Ascending aorta (tissue), 2 donors: ENCODE results near the gene CCNL2. TPM values are rescaled to one million over a fixed set of nuclear protein-coding genes. Genes with fewer than 3 reads are reported as not detected.

Experiments
- DNase-seq, 2 donors: peaks; one replicate each; pipeline ENCODE4 v3.0.0-alpha.2; 2019; ENCODE audit warnings: low spot score in 2 of 2
- H3K27ac ChIP-seq, 2 donors: fragments of 200-600 bp; sonication (generic); one replicate each; pipeline ENCODE4 v1.5.1; 2016 to 2017; ENCODE audit warnings: mild to moderate bottlenecking in 1 of 2
- H3K27me3 ChIP-seq: fragments of 200-600 bp; sonication (generic); one replicate; pipeline ENCODE4 v1.5.1; 2017
- H3K36me3 ChIP-seq, 2 donors: fragments of 200-600 bp; sonication (generic); one replicate each; pipeline ENCODE4 v1.5.1; 2016
- H3K4me1 ChIP-seq, 2 donors: fragments of 200-600 bp; sonication (generic); one replicate each; pipeline ENCODE4 v1.5.1; 2016 to 2017; ENCODE audit warnings: mild to moderate bottlenecking in 1 of 2
- H3K4me3 ChIP-seq, 2 donors: fragments of 200-600 bp; sonication (generic); one replicate each; pipeline ENCODE4 v1.5.1; 2016 to 2017; ENCODE audit warnings: mild to moderate bottlenecking in 1 of 2
- H3K9me3 ChIP-seq, 2 donors: fragments of 200-600 bp; sonication (generic); one replicate each; pipeline ENCODE4 v1.5.1; 2016
- CTCF ChIP-seq, 3 experiments: fragments of 200-600 bp in 2 of 3; fragments of 450-650 bp in 1 of 3; sonication (generic) in 2 of 3; IDR thresholded peaks; one replicate each; pipeline ENCODE4 v1.5.1; 2016 to 2019; ENCODE audit warnings: antibody characterized with exemption in 3 of 3, mild to moderate bottlenecking in 1 of 3, moderate library complexity in 1 of 3
- intact Hi-C: fragments of 100-400 bp; cut with DNase I; formaldehyde crosslinking; loops from one replicate; pipeline ENCODE4 v1.15.1; 2023
- total RNA-seq: library from RNA; depleted of rRNA; stranded (reverse); fragments of >200 nt; gene quantifications from one replicate; pipeline ENCODE4 v1.1.0, GENCODE V29; 2016

The CCNL2 gene
- total RNA-seq, 1 donor from 2014 or later = 150 TPM

GRCh38 chr1:1352786-1353388 is 46.2 kb downstream of the CCNL2 start:
- H3K9me3 ChIP-seq = no peaks in the 10 kb centered on the region
- H3K27ac ChIP-seq = peak overlapping the region; percentile 23 to 54
- no peak for TF ChIP-seq CTCF (IDR thresholded peaks at IDR 0.05)
- peaks cover 14 to 19% of the 10 kb centered on the region in 2 donors for H3K36me3 ChIP-seq
- no peak overlapping the region for H3K4me3 ChIP-seq
- intact Hi-C loops = no loop called here
- no peaks in the 10 kb centered on the region for H3K27me3 ChIP-seq
- H3K4me1 ChIP-seq = peaks cover 18 to 51% of the 10 kb centered on the region in 2 donors
- no peak for DNase-seq

GRCh38 chr1:1351511-1352427 is 47.4 kb downstream of the CCNL2 start:
- peak overlapping the region; percentile 54 to 69 for H3K27ac ChIP-seq
- DNase-seq = no peak
- H3K4me1 ChIP-seq = peaks cover 18 to 62% of the 10 kb centered on the region in 2 donors
- TF ChIP-seq CTCF (IDR thresholded peaks at IDR 0.05) = no peak
- H3K36me3 ChIP-seq = peaks cover 14 to 19% of the 10 kb centered on the region in 2 donors
- H3K9me3 ChIP-seq = no peaks in the 10 kb centered on the region
- H3K27me3 ChIP-seq = no peaks in the 10 kb centered on the region
- peak overlapping the region in 1 of 2 donors; percentile 23 for H3K4me3 ChIP-seq
- intact Hi-C loops = no loop called here

- Histone ChIP-seq H3K27ac (peak within 1 kb of the TSS; percentile 69 to 79), H3K27me3 (no peaks in the 10 kb centered on the region), H3K36me3 (peaks cover 10 to 15% of the 10 kb centered on the region in 2 donors), H3K4me1 (peaks cover 7 to 54% of the 10 kb centered on the region in 2 donors), H3K4me3 (peak within 1 kb of the TSS; percentile 91 to 93), H3K9me3 (no peaks in the 10 kb centered on the region)
- intact Hi-C loops = loop anchor here (1.0 to 2.0 kb wide), 4 partner anchors 25 to 57 kb away; partner anchors contain the start of genes AURKAIP1, CPTP, INTS11 and MRPL20
- peak; percentile 52 to 75 (median 68) for TF ChIP-seq CTCF (IDR thresholded peaks at IDR 0.05)
- peak in 1 of 2 donors; percentile 83 for DNase-seq
Observed at GRCh38 chr1:1349256-1350012, 49.7 kb downstream of the CCNL2 start, which contains the start of gene DVL1. Gene DVL1 (minus strand): TSS chr1:1349418. CDS start chr1:1349065, 353 bp downstream.

- peaks cover 7 to 48% of the 10 kb centered on the region in 2 donors for H3K4me1 ChIP-seq
Observed at GRCh38 chr1:1348420-1349255, 50.5 kb downstream of the CCNL2 start.

More at GRCh38 chr1:1348420-1349255, 50.5 kb downstream of the CCNL2 start:
- Histone ChIP-seq H3K27me3 (no peaks in the 10 kb centered on the region), H3K9me3 (no peaks in the 10 kb centered on the region), H3K36me3 (peaks cover 2 to 7% of the 10 kb centered on the region in 2 donors), H3K27ac (peak overlapping the region; percentile 15 to 17), H3K4me3 (peak overlapping the region; percentile 91 to 93)
- no peak for TF ChIP-seq CTCF (IDR thresholded peaks at IDR 0.05)
- intact Hi-C loops = loop anchor here (1.0 to 2.0 kb wide), 4 partner anchors 24 to 58 kb away; partner anchors contain the start of genes AURKAIP1, CPTP, INTS11 and MRPL20
- no peak for DNase-seq
